Mucosa of descending colon (tissue), 3 donors: ENCODE data around the gene MPHOSPH9. TPM values are rescaled to one million over a fixed set of nuclear protein-coding genes. Genes with fewer than 3 reads are reported as not detected.

Source experiments
- ATAC-seq: fragments of 200-7000 bp; cut with Tn5 transposase; one replicate; pipeline ENCODE4 v1.9.1; 2020; ENCODE audit warnings: mild to moderate bottlenecking, moderate library complexity
- DNase-seq, 3 donors: peaks; one replicate each; pipeline ENCODE4 v3.0.0-alpha.2; 2020
- H3K36me3 ChIP-seq: fragments of 200-600 bp; one replicate; pipeline ENCODE4 v1.8.0; 2021; ENCODE audit warnings: low read depth, mild to moderate bottlenecking
- H3K4me1 ChIP-seq: fragments of 200-600 bp; one replicate; pipeline ENCODE4 v1.8.0; 2021; ENCODE audit warnings: low read depth, mild to moderate bottlenecking
- H3K4me3 ChIP-seq: fragments of 200-600 bp; one replicate; pipeline ENCODE4 v1.8.0; 2021; ENCODE audit warnings: mild to moderate bottlenecking
- H3K9me3 ChIP-seq: fragments of 200-600 bp; one replicate; pipeline ENCODE4 v1.8.0; 2021; ENCODE audit warnings: mild to moderate bottlenecking
- intact Hi-C, 2 donors: fragments of 100-400 bp; cut with DNase I in 1 of 2; cut with micrococcal nuclease in 1 of 2; formaldehyde crosslinking; loops; one replicate each; pipeline versions ENCODE4 v1.11.0 to v1.11.1; 2022; cut with DNase I, micrococcal nuclease
- total RNA-seq, 3 donors: library from RNA; stranded (reverse); fragmentation: NEBNext Ultra II Directional in 2 of 3; extraction: Animal tissue kit (Norgen Biotek cat#: 25700) in 2 of 3; gene quantifications; one replicate each; pipeline versions ENCODE4 v1.2.1 to v1.2.4, GENCODE V29; 2021 to 2023
- TF ChIP-seq, protein P1 (sequence below): fragments of 200-600 bp; IDR thresholded peaks from one replicate; pipeline ENCODE4 v1.8.0; 2022; ENCODE audit warnings: antibody characterized with exemption, mild to moderate bottlenecking
- donor health status: DM: no; HTN: no; CAD: no; lungs with moderate emphysema.
- donor health status: DM: no; HTN: no; CAD: no.
- donor health status: DM: no; HTN: yes; CAD: no.

The MPHOSPH9 gene
- total RNA-seq, 3 donors from 2014 or later, result 19.6 to 28.7 (median 19.8) TPM

DNA sequence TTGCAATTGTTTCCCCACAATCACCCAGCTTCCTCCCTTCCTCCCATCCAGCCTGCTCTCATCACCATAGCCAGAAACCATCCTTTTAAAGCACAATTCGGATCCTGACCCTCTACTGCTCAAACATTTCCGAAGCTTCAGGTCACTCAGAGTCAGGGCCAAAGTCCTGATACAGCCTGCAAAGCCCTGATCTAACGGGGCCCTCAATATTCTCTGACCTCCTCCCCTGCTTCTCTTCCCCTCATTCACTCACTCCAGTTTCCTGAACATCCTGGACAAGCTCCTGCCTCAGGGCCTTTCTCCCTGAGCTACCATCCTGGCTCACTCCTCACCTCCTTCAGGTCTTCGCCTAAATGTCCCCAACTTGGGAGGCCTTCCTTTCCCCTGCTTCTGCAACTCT, 128.1 kb downstream of the MPHOSPH9 start:
- TF ChIP-seq, protein P1, sequence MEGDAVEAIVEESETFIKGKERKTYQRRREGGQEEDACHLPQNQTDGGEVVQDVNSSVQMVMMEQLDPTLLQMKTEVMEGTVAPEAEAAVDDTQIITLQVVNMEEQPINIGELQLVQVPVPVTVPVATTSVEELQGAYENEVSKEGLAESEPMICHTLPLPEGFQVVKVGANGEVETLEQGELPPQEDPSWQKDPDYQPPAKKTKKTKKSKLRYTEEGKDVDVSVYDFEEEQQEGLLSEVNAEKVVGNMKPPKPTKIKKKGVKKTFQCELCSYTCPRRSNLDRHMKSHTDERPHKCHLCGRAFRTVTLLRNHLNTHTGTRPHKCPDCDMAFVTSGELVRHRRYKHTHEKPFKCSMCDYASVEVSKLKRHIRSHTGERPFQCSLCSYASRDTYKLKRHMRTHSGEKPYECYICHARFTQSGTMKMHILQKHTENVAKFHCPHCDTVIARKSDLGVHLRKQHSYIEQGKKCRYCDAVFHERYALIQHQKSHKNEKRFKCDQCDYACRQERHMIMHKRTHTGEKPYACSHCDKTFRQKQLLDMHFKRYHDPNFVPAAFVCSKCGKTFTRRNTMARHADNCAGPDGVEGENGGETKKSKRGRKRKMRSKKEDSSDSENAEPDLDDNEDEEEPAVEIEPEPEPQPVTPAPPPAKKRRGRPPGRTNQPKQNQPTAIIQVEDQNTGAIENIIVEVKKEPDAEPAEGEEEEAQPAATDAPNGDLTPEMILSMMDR, result no peak
- DNase-seq (no peak), ATAC-seq (no peak)
- H3K4me1 ChIP-seq, result no peaks in the 10 kb centered on the region
- intact Hi-C loops, result no loop called here
- no peaks in the 10 kb centered on the region for H3K36me3 ChIP-seq
- H3K9me3 ChIP-seq, result no peaks in the 10 kb centered on the region
- H3K4me3 ChIP-seq, result no peak overlapping the region

Other genes starting within 250 kb of the MPHOSPH9 start
- 10 to 100 TPM; 16.7 to 22.7 (median 20.8) TPM for gene PITPNM2, start 82.1 kb downstream of the MPHOSPH9 start, total RNA-seq
- 10 to 100 TPM in 2 of 3 donors, 1 to 10 TPM in 1; 9.0 to 11.2 (median 10.4) TPM for gene MTRFR, start 295 bp upstream of the MPHOSPH9 start, total RNA-seq
- 100 to 1,000 TPM in 1 of 3 donors, 10 to 100 TPM in 2; 41.2 to 125 (median 61.9) TPM for gene CDK2AP1, start 38.7 kb upstream of the MPHOSPH9 start, total RNA-seq
- gene SBNO1, start 131.7 kb upstream of the MPHOSPH9 start, total RNA-seq, result 10 to 100 TPM; 29.4 to 37.7 (median 33.4) TPM
- gene KMT5A, start 151.0 kb upstream of the MPHOSPH9 start, total RNA-seq, result 10 to 100 TPM; 39.9 to 42.9 (median 41.0) TPM
- 1 to 10 TPM in 2 of 3 donors, under 1 TPM in 1; 0.72 to 4.3 (median 1.6) TPM for gene RILPL2, start 203.5 kb upstream of the MPHOSPH9 start, total RNA-seq
- 10 to 100 TPM; 20.8 to 26.3 (median 21.5) TPM for gene SNRNP35, start 225.0 kb upstream of the MPHOSPH9 start, total RNA-seq